K562 (cell line): ENCODE data around the gene NDUFA5. TPM values are rescaled to one million over a fixed set of nuclear protein-coding genes. Genes with fewer than 3 reads are reported as not detected.
A peak's percentile ranks its signal among the peaks of the same experiment; 100 is the strongest.

Experiments
- ATF2 ChIP-seq: sonication (generic); formaldehyde crosslinking; IDR thresholded peaks from 2 replicates; pipeline ENCODE4 v1.8.1; 2022; ENCODE audit warnings: missing genetic modification reagents
- CHD7 ChIP-seq: fragments of 200-600 bp; sonication (generic); IDR thresholded peaks from one replicate; pipeline ENCODE4 v1.6.1; 2012; ENCODE audit warnings: mild to moderate bottlenecking, low read depth, low read length, inconsistent platforms
- E2F1 ChIP-seq: sonication (generic); formaldehyde crosslinking; IDR thresholded peaks from 2 replicates; pipeline ENCODE4 v1.8.1; 2023; ENCODE audit warnings: mild to moderate bottlenecking, missing genetic modification reagents, moderate library complexity
- E2F4 ChIP-seq: sonication (generic); formaldehyde crosslinking; IDR thresholded peaks from 2 replicates; pipeline ENCODE4 v1.8.0; 2022; ENCODE audit warnings: mild to moderate bottlenecking, low read depth, missing genetic modification reagents
- FOSL1 ChIP-seq: fragments of 200-800 bp; sonication (Bioruptor generic); conservative IDR thresholded peaks from 2 replicates; pipeline ENCODE4 v1.6.1; 2016; ENCODE audit warnings: missing genetic modification characterization, missing compliant biosample characterization
- FOXA1 ChIP-seq: fragments of 450-650 bp; IDR thresholded peaks from 2 replicates; pipeline ENCODE4 v1.6.1; 2016; ENCODE audit warnings: mild to moderate bottlenecking, borderline replicate concordance
- NKRF ChIP-seq: fragments of 450-650 bp; IDR thresholded peaks from 2 replicates; pipeline ENCODE4 v1.6.1; 2016; ENCODE audit warnings: borderline replicate concordance
- RNF2 ChIP-seq: sonication (generic); IDR thresholded peaks from 2 replicates; pipeline ENCODE4 v1.6.1; 2016
- ZC3H4 ChIP-seq: sonication (generic); formaldehyde crosslinking; IDR thresholded peaks from 2 replicates; pipeline ENCODE4 v1.9.0; 2021; ENCODE audit warnings: missing genetic modification reagents, borderline replicate concordance
- ZFP30 ChIP-seq: fragments of 250-450 bp; sonication (Bioruptor Pico); IDR thresholded peaks from 2 replicates; pipeline ENCODE4 v1.8.0; 2022; ENCODE audit warnings: moderate library complexity, mild to moderate bottlenecking, inconsistent platforms, borderline replicate concordance
- ZNF586 ChIP-seq: fragments of 450-650 bp; formaldehyde crosslinking; conservative IDR thresholded peaks from 2 replicates; pipeline ENCODE4 v1.4.0; 2020; ENCODE audit warnings: mild to moderate bottlenecking, moderate library complexity
- polyA plus RNA-seq, 8 experiments: library from polyadenylated mRNA; depleted of rRNA in 4 of 8; stranded (reverse) in 5 of 8; unstranded in 3 of 8; fragments of >200 nt; fragmentation: Nextera tagmentation in 2 of 8; fragmentation: Illumina TruSeq in 1 of 8; extraction: Ambion mirVana in 2 of 8; extraction: Trizol in 1 of 8; gene quantifications; 2 replicates each; pipeline versions ENCODE4 v1.2.1 to v1.2.3, GENCODE V29; 2011 to 2014; ENCODE audit warnings: inconsistent platforms in 1 of 8, missing spikeins in 1 of 8
- total RNA-seq, 7 experiments: library from RNA; depleted of rRNA in 6 of 7; stranded (reverse); fragments of >200 nt in 6 of 7; fragmentation: Illumina TruSeq in 2 of 7; extraction: Trizol in 2 of 7; gene quantifications; 2 replicates each; pipeline versions ENCODE4 v1.2.1 to v1.2.3, GENCODE V29; 2011 to 2021; ENCODE audit warnings: low replicate concordance in 1 of 7

NDUFA5 gene
- total and polyA plus RNA-seq, 9 of the 15 experiments (the other 6 are each of a cell fraction or from before 2014, with no cell fraction given) = 155 to 677 (median 269) TPM

GRCh38 chr7:123552641-123553040, 5.0 kb downstream of the NDUFA5 start (continued):
- no peak for TF ChIP-seq CHD7
- no peak for TF ChIP-seq ZC3H4 (CRISPR knock-in tag)
- no peak for TF ChIP-seq ATF2 (CRISPR knock-in tag)
- no peak for TF ChIP-seq FOSL1 (tag)
- no peak for TF ChIP-seq FOXA1
- 0 out of 2 replicates have a peak, but pooled peaks have one; percentile 13 for TF ChIP-seq NKRF
- TF ChIP-seq ZFP30 (CRISPR knock-in tag) = no peak
- no peak for TF ChIP-seq E2F1 (CRISPR knock-in tag)
- TF ChIP-seq ZNF586 = no peak
- peak; percentile 47; the same call in 1 of the 2 replicates for TF ChIP-seq RNF2
- no peak for TF ChIP-seq E2F4 (CRISPR knock-in tag)
